PC-3 (cell line): Measurements from ENCODE around the gene UNC5C. TPM values are rescaled to one million over a fixed set of nuclear protein-coding genes. Genes with fewer than 3 reads are reported as not detected.
A peak's percentile ranks its signal among the peaks of the same experiment; 100 is the strongest.

Source experiments
- ATAC-seq: fragments of 200-7000 bp; cut with Tn5 transposase; 2 replicates; pipeline ENCODE4 v1.9.1; 2020; ENCODE audit warnings: mild to moderate bottlenecking, moderate library complexity
- BruUV-seq: library from RNA; stranded (reverse); fragments of 400-500 nt; replicated peaks from 2 replicates; lab custom pipeline; 2021; lab: Mats Ljungman, UMichigan
- CTCF ChIA-PET: fragments of 300-600 bp; sonication (Branson Sonifier 250); formaldehyde crosslinking; loops from one replicate; lab custom pipeline; 2022; ENCODE audit warnings: antibody characterized with exemption; lab: Charles Lee
- POLR2A ChIA-PET: fragments of 300-600 bp; sonication (Branson Sonifier 250); formaldehyde crosslinking; loops from one replicate; lab custom pipeline; 2022; ENCODE audit warnings: antibody characterized with exemption; ENCODE audit not compliant: unreplicated experiment; lab: Charles Lee
- DNase-seq: peaks from one replicate; pipeline ENCODE4 v3.0.0-alpha.2; 2015
- H2AFZ ChIP-seq: fragments of 300-600 bp; sonication (generic); 2 replicates; pipeline ENCODE4 v1.6.0; 2016; ENCODE audit warnings: antibody characterized with exemption, low read length
- H3F3A ChIP-seq: fragments of 300-600 bp; sonication (generic); one replicate; pipeline ENCODE4 v1.6.0; 2017; ENCODE audit warnings: antibody characterized with exemption, low read length, control low read depth, mild to moderate bottlenecking; ENCODE audit not compliant: unreplicated experiment
- H3K27ac ChIP-seq: fragments of 300-600 bp; sonication (generic); 2 replicates; pipeline ENCODE4 v1.5.1; 2016; ENCODE audit warnings: mild to moderate bottlenecking, low read length
- H3K27me3 ChIP-seq: fragments of 300-600 bp; sonication (generic); 2 replicates; pipeline ENCODE4 v1.6.1; 2016; ENCODE audit warnings: low read length, mixed read lengths
- H3K36me3 ChIP-seq: fragments of 300-600 bp; sonication (generic); 2 replicates; pipeline ENCODE4 v1.6.1; 2016; ENCODE audit warnings: low read depth, mixed run types, low read length, mixed read lengths
- H3K4me1 ChIP-seq: fragments of 300-600 bp; sonication (generic); 2 replicates; pipeline ENCODE4 v1.5.1; 2016; ENCODE audit warnings: low read length; ENCODE audit not compliant: insufficient read depth
- H3K4me2 ChIP-seq: fragments of 300-600 bp; sonication (generic); 2 replicates; pipeline ENCODE4 v1.6.0; 2016; ENCODE audit warnings: low read length
- H3K4me3 ChIP-seq: fragments of 300-600 bp; sonication (generic); 2 replicates; pipeline ENCODE4 v1.5.1; 2016; ENCODE audit warnings: mild to moderate bottlenecking, low read length, mixed read lengths
- H3K79me2 ChIP-seq: fragments of 300-600 bp; sonication (generic); 2 replicates; pipeline ENCODE4 v1.6.1; 2017; ENCODE audit warnings: low read length, mixed read lengths
- H3K9ac ChIP-seq: fragments of 300-600 bp; sonication (generic); 2 replicates; pipeline ENCODE4 v1.6.0; 2016; ENCODE audit warnings: mild to moderate bottlenecking, low read length
- H3K9me2 ChIP-seq: fragments of 300-600 bp; sonication (generic); replicated peaks from 2 replicates; pipeline ENCODE4 v1.6.1; 2016; ENCODE audit warnings: mixed run types, low read length, mixed read lengths
- H3K9me3 ChIP-seq: fragments of 300-600 bp; sonication (generic); 2 replicates; pipeline ENCODE4 v1.6.1; 2016; ENCODE audit warnings: low read length, mixed read lengths
- H4K20me1 ChIP-seq: fragments of 300-600 bp; sonication (generic); 2 replicates; pipeline ENCODE4 v1.6.1; 2016; ENCODE audit warnings: low read length, mixed read lengths
- EZH2 ChIP-seq: fragments of 300-600 bp; sonication (generic); IDR thresholded peaks from one replicate; pipeline ENCODE4 v1.6.1; 2017; ENCODE audit warnings: antibody characterized with exemption, mild to moderate bottlenecking, low read length; ENCODE audit not compliant: unreplicated experiment
- EZH2phosphoT487 ChIP-seq: fragments of 300-600 bp; sonication (generic); IDR thresholded peaks from 2 replicates; pipeline ENCODE4 v1.6.1; 2018; ENCODE audit warnings: mild to moderate bottlenecking, antibody characterized with exemption, low read length, borderline replicate concordance
- intact Hi-C: fragments of 100-400 bp; cut with micrococcal nuclease; formaldehyde crosslinking; loops from 2 replicates; pipeline ENCODE4 v1.9.0; 2023
- total RNA-seq: library from RNA; depleted of rRNA; stranded (reverse); fragments of >200 nt; gene quantifications from 2 replicates; pipeline ENCODE4 v1.2.3, GENCODE V29; 2014
- TF ChIP-seq, protein P1 (sequence below): fragments of 300-600 bp; sonication (generic); conservative IDR thresholded peaks from 2 replicates; pipeline ENCODE4 v1.5.1; 2017; ENCODE audit warnings: antibody characterized with exemption, low read depth, mild to moderate bottlenecking, low read length

UNC5C gene
- total RNA-seq, 1 experiment from 2014 or later: not detected

DNA sequence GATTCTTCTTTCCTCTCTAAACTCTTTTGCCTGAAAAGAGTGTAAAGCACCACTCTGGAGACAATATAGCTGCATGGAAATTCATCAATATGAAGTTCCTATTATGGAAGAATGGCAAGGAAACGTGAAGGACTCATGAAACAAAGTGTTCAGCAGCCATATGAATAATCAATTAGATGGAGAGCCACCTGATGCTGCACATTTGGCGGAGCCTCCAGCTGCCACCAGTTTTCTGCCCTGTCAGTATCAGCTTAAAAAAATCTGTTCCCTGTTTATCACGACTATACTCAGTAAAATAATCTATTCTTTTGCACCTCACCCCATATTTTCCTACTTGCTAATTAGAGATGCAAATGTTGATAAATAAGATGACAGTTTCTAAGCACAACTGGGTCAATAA, 276.0 kb downstream of the UNC5C start:
- no peak for DNase-seq
- CTCF ChIA-PET: no interaction called here
- POLR2A ChIA-PET: no interaction called here

DNA sequence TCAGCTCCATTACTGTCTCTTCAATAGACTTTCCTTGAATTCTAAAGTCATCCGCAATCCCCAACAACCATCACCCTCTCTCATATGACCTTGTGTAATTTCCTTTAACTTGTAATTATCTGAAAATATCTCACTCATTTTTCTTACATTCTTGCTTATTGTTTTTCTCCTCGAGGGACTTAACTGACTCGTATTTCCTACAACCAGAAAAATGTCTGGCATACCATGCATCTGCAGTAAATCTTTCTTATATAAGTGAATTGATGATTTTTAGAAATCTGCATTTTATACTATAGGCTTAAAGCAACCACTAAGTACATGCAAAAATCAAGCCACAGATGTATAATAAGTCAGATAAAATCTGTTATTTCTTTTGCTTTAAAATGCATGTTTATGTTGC, 276.7 kb downstream of the UNC5C start:
- intact Hi-C loops: no loop called here
- no peaks in the 10 kb centered on the region for H3K9me2 ChIP-seq
- no peaks in the 10 kb centered on the region for H4K20me1 ChIP-seq
- no peaks in the 10 kb centered on the region for H3K27me3 ChIP-seq
- H3K79me2 ChIP-seq: no peaks in the 10 kb centered on the region
- BruUV-seq: no TSS peak
- no peak for TF ChIP-seq EZH2phosphoT487
- TF ChIP-seq, protein P1, sequence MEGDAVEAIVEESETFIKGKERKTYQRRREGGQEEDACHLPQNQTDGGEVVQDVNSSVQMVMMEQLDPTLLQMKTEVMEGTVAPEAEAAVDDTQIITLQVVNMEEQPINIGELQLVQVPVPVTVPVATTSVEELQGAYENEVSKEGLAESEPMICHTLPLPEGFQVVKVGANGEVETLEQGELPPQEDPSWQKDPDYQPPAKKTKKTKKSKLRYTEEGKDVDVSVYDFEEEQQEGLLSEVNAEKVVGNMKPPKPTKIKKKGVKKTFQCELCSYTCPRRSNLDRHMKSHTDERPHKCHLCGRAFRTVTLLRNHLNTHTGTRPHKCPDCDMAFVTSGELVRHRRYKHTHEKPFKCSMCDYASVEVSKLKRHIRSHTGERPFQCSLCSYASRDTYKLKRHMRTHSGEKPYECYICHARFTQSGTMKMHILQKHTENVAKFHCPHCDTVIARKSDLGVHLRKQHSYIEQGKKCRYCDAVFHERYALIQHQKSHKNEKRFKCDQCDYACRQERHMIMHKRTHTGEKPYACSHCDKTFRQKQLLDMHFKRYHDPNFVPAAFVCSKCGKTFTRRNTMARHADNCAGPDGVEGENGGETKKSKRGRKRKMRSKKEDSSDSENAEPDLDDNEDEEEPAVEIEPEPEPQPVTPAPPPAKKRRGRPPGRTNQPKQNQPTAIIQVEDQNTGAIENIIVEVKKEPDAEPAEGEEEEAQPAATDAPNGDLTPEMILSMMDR: no peak
- no peak for TF ChIP-seq EZH2
- no peak overlapping the region for H3K9ac ChIP-seq
- no peaks in the 10 kb centered on the region for H3K9me3 ChIP-seq
- H3K36me3 ChIP-seq: no peaks in the 10 kb centered on the region
- ATAC-seq (no peak), DNase-seq (no peak)
- peaks cover 21% of the 10 kb centered on the region for H3K4me1 ChIP-seq
- ChIA-PET CTCF (no interaction called here), POLR2A (no interaction called here)
- H3K4me2 ChIP-seq: no peak overlapping the region
- H3K4me3 ChIP-seq: no peak overlapping the region
- no peak overlapping the region for H2AFZ ChIP-seq
- H3K27ac ChIP-seq: no peak overlapping the region
- no peaks in the 10 kb centered on the region for H3F3A ChIP-seq

More for the DNA sequence above, 276.0 kb downstream of the UNC5C start:
- peaks cover 13% of the 10 kb centered on the region for H3K4me1 ChIP-seq
- no peak overlapping the region for H3K9ac ChIP-seq
- H3K4me3 ChIP-seq: no peak overlapping the region
- no peaks in the 10 kb centered on the region for H4K20me1 ChIP-seq
- no TSS peak for BruUV-seq
- intact Hi-C loops: no loop called here
- no peak overlapping the region for H3K27ac ChIP-seq
- H3K27me3 ChIP-seq: no peaks in the 10 kb centered on the region
- no peaks in the 10 kb centered on the region for H3K79me2 ChIP-seq
- H3F3A ChIP-seq: no peaks in the 10 kb centered on the region
- no peaks in the 10 kb centered on the region for H3K36me3 ChIP-seq
- H3K9me2 ChIP-seq: no peaks in the 10 kb centered on the region
- no peak for ATAC-seq
- no peaks in the 10 kb centered on the region for H3K9me3 ChIP-seq
- H2AFZ ChIP-seq: no peak overlapping the region
- TF ChIP-seq EZH2 (no peak), EZH2phosphoT487 (no peak)
- TF ChIP-seq, protein P1: no peak
- no peak overlapping the region for H3K4me2 ChIP-seq

DNA sequence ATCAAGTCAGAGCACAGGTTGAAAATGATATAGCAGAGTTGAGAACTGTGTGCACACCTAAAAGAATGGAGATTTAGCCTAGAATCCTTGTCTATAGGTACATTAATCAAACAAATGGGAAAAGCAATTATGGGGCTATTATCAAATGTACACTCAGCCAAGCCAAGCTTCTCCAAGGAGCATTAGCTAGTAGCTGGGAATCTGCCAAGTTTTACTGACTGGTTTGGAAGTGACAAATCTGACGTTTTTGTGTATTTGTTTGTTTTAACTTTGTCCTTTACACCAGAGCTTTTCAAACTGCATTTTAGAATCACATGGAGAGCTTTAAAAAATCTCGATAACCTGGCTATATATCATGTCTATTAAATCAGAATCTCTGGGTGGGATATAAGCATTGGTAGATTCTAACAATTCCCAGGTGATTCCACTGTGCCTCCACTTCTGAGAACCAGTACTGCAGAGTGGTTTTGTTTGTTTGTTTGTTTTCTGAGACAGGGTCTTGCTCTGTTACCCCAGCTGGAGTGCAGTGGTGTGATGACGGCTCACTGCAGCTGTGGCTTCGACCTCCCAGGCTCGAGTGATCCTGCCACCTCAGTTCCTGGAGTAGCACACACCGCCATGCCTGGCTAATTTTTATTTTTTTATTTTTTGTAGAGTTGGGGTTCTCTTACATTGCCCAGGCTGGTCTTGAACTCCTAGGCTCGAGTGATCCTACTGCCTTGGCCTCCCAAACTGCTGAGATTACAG, 279.8 kb downstream of the UNC5C start:
- H3K9me3 ChIP-seq: no peaks in the 10 kb centered on the region
- no peaks in the 10 kb centered on the region for H3F3A ChIP-seq
- H3K4me3 ChIP-seq: no peak overlapping the region
- H3K9ac ChIP-seq: no peak overlapping the region
- peaks cover 32% of the 10 kb centered on the region for H3K4me1 ChIP-seq
- no peaks in the 10 kb centered on the region for H3K79me2 ChIP-seq
- ATAC-seq (no peak), DNase-seq (peak; percentile 77)
- no peaks in the 10 kb centered on the region for H3K36me3 ChIP-seq
- H4K20me1 ChIP-seq: no peaks in the 10 kb centered on the region
- POLR2A ChIA-PET: interaction anchor here (0.7 kb wide), 1 partner anchor 1141 kb away, joined by 4 read pairs; no protein-coding TSS in a partner anchor
- H2AFZ ChIP-seq: 0 out of 2 replicates have a peak overlapping the region, but pooled peaks have one; percentile 9
- CTCF ChIA-PET: no interaction called here
- no peaks in the 10 kb centered on the region for H3K27me3 ChIP-seq
- intact Hi-C loops: no loop called here
- no peaks in the 10 kb centered on the region for H3K9me2 ChIP-seq
- TF ChIP-seq EZH2 (no peak), EZH2phosphoT487 (no peak)
- TF ChIP-seq, protein P1: no peak
- 0 out of 2 replicates have a peak overlapping the region, but pooled peaks have one; percentile 38 for H3K4me2 ChIP-seq
- H3K27ac ChIP-seq: no peak overlapping the region
- no TSS peak for BruUV-seq
